CD4-positive, alpha-beta T cell treated with Interleukin-17A for 1 hour (primary cell): Measurements from ENCODE around the gene ARFGAP3.
A peak's percentile ranks its signal among the peaks of the same experiment; 100 is the strongest.
"Not testable (repeated sequence)": the region's sequence is repeated elsewhere in the genome, so short reads cannot be mapped to it uniquely, and the experiment has no call there.

Experiments used
- DNase-seq: peaks from one replicate; pipeline ENCODE4 v3.0.0-alpha.2; 2020

The ARFGAP3 gene

DNA sequence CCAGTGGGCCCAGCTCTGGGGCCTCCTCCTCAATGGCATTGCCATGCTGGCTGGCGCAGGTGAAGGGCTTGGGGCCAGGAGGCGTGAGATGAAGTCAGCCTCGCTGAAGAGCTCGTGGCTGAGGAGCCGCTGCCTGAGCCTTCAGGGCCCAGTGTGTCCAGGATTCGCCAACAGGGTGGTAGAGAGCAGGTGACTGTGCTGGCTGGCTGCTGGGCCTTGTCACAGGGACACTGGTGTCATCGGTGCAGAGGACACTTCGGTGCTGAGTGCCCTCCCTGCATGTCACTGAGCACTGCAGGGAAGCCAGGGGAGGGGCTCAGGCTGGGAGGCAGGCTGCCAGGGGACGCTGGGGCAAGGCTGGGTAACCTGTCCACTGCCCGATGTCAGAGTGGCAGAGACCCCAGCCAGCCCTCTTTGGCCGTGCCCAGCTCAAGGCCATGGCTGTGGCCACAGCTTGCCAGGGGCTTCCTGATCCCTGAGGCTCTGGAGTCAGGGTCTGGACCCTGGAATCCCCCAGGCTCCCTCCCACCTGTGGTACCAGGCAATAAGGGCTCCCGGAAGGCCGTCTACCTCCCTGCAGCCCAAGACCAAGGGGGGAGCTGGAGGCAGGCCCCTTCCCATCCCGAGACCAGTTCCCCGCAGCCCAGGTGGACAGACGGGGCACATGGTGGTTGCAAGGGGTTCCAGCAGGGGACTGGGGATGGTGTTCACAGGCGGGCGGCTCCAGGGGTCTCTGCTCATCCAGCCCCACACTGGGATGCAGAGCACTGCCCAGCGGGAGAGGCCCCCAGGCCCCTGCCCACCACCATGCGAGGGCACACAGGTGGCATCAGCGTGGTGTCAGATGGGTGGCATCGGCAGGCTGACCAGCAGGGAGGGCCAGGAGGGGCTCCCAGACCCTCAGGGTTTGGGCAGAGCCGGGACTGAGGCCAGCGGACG is 63.9 kb downstream of the ARFGAP3 start:
- no peak for DNase-seq

DNA sequence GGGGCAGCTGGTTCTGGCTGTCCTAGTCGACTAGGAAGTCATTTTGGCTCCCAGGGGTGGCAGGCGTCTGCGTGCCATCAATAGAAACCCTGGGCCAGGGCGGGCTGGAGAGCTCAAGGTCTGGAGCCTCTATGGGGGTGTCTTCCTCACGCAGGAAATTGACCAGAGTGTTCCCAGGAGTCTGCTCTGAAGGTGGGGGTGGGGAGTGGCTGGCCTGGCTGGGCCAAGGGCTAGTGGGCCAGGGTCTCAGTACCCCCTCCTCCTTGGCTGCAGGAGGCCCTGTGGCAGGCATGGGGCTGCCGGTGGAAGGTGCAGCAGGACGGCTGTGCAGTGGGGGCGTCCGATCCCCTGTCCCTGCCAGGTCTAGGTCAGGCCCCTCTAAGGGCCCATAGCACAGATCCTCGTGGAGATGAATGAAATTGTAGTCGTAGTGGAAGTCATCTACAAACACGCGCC is 64.6 kb downstream of the ARFGAP3 start:
- no peak for DNase-seq

DNA sequence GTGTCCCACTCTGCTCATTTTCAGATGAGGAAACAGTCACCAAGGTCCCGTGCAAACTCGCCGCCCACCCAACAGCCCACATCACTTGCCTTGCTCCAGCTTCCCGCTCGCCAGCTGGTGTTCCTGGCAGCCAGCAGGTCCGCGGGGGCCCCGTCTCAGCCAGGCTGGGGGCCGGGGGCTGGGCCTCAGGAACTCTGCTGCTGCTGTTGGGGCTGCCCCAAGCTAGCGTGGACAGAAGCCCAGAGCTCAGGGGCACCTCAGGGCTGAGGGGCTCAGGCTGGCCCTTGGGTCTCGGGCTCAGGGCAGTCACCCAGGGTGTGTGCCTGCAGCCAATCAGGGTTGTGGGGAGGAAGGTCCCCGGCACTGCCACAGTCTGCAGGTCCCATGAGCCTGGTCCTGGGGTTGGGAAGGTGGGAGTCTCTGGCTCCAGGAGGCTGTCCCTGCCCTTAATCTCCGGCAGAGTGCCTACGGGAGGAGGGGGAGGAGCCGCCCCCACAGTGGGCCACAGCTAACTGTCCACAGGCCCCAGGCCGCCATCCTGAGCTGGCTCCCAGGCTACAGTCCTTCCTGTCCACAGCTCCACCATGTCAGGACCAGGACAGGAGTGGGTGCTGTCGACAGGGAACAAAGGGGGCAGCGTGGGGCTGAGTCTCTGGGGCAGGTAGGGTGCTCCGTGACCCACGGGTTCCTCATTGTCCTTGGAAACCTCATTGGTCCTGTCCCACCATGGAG is 65.2 kb downstream of the ARFGAP3 start:
- DNase-seq = no peak

DNA sequence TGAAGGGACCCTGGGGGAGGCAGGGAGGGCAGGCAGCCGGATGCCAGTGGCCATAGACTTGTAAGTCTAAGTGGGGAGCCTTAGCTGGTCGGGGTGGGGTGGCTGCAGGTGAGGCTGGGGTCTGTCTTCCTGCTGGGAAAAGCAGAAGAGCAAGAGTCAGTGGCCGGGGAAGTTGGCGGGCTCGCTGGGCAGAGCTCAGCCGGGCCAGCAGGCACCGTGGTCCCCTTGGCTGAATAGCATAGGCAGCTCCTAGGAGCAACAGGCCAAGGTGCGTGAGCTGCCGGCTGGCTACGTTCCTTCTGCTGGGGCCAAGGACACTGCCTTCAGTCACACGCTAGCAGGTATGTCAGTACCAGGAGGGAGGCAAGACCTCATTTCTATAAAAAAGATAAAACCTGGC is 68.6 kb downstream of the ARFGAP3 start:
- no peak for DNase-seq

DNA sequence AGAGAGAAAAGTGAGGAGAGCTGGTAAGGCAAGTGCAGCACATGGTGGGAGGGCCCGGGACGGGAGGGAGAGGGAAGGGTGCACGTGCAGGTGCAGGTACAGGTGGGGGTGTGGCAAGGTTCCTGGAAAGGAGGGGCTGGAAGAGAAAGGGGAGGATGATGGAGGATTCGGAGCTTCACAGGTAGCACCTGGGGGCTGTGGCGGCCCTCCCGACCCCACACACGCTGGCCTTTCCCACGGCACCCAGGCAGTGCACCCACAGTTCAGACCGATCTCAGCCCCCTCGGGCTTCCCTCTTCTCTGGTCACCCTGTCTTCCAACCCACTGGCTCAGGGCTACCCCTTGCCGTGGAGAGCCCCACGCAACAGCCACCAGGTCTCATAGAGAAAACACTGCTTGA is 69.1 kb downstream of the ARFGAP3 start:
- DNase-seq = no peak

DNA sequence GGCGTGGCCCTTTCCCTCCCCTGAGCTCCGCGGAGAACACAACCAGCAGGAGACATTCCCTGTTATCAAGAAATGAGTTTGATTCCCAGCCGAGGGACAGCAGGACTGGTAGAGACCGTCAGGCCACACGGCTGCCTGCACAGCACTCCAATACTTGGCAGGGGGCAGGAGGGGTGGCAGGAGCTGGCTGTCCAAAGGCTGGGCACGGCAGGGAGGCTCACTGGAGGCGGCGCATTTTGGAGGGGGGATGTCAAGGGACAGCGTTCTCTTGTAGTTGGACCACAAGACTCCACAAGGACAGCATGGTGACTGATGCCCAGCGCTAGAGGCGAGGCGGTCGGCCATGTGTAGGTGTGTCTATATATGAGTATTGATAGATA is 69.7 kb downstream of the ARFGAP3 start:
- no peak for DNase-seq

DNA sequence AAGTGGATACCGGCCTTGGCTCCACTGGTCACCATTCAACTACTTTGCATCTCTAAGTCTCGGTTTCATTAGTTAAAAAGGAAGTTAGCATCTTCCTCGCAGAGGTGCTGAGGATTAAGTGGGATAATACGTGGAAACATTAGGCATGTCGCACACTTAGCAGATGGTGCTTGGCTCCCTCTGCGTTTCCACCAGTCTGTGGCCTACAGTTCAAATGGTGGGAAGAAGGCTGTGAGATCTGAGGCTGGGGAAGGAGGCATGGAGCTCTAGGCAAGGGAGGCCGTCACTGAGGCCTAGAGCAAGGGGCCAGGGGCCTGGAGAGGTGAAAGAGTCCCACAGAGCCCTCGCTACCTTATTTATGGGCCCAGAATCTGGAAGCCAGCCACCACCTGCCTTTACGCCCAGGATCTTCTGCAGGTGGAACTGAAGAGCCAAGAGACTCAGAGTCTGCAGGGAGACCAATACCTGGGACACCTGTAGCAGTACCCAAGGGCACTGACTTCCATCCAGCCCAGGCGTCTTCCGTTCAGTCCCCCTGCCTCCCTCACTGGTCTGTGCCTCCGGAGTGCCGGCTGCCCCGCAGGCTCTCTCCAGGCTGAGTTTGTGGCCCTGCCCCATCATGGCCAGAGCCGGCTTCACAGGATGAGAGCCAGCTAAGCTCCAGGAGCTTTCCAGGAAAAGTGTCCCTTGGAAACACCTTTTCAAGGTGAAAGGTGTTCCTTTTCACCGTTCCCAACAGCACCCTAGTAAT is 70.3 kb downstream of the ARFGAP3 start:
- no peak for DNase-seq

DNA sequence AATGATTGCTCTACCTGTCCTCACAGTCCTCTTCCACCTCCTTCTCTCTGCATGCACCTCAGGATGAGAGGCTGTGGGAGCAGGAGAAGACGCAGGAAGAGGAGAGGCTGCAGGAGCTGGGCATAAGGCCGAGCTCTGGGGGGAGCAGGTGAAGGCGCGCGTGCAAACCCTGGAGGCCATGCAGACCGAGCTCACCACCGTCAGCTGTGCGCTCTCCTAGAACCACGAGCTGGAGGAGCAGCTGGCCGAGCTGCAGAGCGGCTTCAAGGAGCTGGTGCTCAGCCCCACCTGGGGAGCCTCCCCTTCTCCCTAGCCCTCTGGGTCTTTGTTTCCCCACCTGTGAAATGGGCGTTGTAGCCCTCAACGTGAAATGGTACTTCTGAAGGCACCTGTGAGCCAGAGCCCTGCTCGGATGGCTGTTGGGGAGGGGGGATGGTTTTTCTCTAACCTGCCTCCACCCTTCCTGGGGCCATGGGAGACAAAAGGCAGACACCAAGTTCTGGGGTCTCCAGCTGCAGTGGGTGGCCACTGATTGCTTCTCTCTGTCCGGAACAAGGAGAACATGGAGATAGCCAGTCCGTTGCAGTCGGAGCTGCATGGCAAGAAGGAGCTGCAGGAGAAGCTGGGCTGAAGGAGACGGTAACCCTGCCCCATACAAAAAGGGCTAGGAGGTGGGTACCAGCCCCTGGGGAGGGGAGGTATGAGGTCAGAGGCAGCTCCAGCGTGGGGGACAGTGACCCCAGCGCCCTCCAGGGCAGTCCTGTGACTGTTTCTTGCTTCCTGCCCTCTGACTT is 71.2 kb downstream of the ARFGAP3 start:
- DNase-seq = no peak

DNA sequence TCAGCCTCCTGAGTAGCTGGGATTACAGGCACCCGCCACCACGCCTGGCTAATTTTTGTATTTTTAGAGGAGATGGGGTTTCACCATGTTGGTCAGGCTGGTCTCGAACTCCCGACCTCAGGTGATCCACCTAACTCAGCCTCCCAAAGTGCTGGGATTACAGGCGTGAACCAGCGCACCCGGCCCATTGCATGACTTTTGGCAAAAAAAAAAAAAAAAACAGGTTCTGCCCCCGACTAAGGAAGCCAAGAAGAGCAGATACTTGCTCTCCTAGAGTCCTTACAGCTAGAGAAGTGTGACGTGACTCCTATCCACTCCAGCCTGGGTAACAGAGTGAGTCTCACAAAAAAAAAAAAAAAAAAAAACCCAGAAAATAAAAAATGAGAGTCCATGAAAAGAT is 74.8 kb downstream of the ARFGAP3 start:
- DNase-seq = not testable (repeated sequence)

DNA sequence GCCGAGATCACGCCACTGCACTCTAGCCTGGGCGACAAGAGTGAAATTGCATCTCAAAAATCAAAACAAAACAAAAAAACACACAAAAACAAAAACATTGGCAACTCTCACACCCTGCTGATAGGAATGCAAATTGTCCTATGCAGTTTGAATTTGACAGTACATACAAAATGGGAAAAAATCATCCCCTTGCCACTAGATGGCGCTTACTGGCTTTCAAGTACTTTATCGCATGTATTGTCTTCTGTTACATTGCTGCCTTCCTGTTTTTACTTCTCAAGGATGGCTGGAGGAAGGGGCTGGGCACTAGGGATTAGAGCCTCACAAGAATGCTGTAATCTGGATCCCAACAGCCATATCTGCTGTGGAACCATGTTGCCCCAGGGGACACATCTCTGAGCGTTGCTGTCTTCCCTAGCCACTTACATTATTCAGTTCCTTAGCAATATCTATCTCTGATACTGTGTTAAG is 77.0 kb downstream of the ARFGAP3 start:
- peak; percentile 75 for DNase-seq

DNA sequence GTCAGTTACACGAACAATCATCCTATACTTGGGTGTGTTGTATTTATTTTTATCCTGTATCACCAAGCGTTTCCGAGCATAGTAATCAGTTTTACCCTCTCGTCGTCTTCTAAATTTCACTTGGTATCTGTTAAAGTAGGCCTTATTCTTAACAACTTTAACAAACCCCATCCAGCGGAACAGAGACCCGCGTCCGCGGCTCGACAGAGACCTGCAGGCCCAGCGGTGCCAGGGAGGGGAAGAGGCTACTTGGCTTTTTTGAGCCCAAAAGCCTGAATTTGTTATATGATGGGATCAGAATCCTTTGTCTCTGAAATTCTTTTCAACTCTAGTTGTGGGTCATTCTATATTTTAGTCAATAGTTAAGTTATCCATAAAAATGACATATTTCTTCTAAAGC is 79.9 kb downstream of the ARFGAP3 start:
- DNase-seq = no peak

DNA sequence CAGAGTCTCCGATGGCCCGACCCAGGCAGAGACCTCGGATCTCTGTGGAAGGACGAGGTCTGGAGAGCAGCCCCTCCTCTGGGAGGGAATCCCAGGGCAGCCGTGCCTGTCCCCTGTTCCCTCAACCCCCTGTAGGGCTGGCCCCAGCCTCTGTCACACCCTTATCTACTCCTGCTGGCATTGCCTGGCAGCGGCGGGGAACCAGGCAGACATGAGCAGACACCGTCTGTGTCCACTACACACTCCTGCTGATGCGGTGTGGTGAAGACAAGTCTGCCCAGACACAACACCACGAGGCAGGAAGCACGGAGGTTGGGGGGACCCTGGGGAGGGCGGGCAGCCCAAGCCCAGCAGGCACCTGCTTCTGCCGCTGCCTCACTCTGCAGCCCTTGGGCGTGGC is 83.9 kb downstream of the ARFGAP3 start:
- no peak for DNase-seq

DNA sequence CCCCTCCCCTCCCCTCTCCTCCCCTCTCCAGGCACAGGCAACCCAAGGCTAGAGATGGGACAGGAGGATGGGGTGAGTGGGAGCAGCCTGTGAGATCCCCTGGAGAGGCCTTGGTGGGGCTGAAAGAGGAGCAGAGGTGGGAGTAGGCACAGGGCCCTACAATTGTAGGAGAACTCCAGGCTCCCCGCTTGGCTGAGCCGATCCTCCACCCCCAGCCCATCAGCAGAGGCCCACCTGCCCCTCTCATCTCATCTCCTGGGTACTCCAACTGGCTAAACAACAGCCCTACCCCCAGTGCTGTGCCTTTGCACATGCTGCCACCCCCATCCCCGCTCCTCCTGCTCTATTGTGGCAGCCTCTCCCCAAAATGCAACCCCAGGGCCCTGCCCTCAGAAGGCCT is 84.4 kb downstream of the ARFGAP3 start:
- no peak for DNase-seq

DNA sequence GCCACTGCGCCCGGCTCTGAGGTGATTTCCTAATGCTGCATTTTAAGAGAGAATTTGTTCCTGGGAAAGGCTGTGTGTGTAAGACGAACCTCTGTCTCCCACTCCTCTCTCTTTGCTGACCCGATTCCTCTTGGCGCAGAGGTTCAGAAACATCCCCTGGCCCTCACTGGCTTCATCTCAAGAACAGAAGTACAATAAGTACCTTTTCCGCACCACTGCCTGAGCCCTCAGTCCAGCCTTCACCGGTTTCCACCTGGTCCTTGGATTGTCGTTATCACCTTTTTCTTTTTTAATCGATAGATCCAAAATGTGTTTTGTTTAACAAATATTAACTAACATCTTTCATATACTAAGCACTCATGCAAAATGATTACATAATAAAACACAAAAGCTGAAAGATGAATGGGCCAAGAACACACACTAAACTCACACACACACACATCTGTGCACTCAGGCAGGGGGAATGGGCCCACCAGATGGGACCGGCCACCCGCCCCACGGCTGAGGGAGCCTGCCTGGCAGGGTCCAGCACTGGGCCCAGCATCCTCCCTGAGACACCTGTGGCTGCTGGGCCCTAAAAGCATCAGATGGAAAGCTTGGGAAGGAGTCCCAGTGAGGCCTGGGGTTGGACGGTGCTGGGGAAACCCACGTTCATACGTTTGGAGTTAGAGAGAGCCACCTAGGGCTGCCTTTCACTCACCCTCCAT is 86.0 kb downstream of the ARFGAP3 start:
- DNase-seq = no peak

DNA sequence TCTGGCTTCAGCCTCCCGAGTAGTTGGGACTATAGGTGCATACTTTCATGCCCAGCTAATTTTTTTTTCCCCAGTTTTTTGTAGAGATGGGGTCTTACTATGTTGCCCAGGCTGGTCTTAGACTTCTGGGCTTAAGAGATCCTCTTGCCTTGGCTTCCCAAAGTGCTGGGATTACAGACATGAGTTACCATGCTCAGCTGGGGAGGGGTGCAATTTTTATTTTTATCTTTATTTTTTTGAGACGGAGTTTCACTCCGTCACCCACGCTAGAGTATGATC is 86.7 kb downstream of the ARFGAP3 start:
- no peak for DNase-seq

DNA sequence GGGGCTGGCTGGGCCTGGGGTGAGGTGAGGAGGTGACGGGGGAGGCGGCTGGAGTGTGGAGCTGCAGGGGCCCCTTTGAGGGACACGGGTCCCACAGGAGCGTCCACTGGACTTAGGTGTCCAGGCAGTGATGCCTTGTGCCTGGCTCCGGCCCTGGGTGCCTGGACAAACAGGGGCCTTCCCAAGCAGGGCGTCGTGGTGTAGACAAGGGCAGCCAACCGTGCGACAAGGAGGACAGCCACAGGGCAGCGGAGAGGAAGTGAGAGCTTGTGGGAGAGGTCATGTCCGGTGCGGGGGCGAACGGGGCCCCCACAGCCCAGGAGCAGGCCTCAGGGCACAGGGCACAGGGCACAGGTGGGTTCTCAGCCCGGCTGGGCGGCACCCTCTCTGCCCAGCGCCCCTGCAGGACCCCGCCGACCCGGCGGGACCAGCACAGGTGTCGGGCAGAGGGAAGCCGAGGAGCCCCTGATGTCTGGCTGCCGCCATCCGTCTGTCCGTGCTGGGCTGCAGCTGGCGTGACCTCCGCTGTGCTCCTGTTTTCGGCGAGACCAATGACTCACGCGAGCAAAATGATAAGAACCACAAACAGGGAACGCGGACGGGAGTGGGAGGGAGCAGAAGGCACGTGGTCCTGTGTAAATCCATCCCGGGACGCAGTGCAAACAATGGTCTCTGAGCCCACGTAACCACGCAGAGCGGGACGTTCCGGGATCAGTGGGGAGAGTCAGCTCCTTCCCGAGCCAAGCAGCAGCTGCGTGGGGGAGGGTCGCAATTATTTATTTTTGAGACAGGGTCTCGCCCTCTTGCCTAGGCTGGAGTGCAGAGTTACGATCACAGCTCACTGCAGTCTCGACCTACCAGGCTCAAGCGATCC is 87.3 kb downstream of the ARFGAP3 start:
- DNase-seq = no peak

DNA sequence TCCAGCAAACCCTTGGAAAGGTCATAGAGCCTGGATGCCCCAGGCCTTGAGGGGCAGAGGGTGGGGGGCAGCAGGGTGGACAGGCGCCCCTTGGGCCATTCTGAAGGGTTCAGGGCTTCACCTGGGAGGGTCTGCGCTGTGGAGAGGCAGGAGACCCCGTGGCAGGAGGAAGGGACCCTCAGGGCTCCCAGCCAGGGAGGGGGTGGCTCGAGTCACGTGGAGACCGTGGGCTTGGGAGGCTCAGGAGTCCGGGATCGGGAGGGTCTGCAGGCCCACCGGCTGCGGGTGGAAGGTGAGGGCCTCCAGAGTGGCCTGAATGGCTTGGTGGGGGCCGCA is 87.9 kb downstream of the ARFGAP3 start:
- no peak for DNase-seq

DNA sequence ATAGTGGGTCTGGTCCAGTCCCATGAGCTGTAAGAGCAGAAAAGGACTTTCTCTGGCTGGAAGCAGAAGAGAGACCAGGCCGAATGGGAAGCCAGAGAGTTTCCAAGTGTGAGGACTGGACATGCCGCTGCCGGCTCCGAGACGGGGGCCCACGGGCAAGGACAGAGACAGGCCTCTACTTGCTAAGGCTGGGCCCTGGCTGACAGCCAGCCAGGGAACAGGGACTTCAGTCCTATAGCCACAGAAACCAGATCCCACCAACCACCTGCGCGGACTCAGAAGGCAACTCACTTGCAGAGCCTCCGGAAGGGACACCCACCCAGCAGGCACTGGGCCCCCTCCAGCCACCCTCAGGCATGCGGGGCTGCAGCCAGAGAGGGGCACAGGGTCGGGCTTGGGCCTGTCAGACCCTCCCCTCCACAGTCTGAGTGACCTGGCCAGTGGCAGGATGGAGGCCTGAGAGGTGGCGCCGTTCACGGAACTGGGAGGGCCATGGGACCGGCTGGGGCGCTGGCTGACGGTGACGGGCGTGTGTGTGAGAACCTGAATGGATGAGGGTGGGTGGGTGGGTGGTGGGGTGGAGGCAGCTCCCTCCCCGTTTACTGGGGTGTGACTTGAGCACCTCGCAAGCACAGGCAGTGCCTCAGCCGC is 88.6 kb downstream of the ARFGAP3 start:
- no peak for DNase-seq

DNA sequence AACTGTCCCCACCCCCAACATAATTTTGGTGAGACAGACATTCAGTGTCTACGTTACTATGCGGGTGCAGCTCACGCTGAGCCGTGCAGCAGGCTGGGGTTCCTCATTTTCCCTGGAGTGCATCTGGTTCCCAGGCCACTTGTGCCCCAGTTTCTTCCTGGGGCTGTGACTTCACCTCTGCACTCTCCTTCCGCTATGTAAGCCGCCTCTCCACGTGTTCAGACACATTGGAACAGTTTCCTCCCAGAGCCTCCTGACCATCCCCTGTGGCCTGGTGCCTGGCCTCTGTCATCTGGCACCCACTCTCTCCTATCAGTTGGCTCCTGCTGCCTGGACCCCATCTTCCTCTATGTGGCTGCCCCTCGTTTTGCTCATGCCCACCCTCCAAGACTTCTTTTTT is 90.2 kb downstream of the ARFGAP3 start:
- DNase-seq = no peak

DNA sequence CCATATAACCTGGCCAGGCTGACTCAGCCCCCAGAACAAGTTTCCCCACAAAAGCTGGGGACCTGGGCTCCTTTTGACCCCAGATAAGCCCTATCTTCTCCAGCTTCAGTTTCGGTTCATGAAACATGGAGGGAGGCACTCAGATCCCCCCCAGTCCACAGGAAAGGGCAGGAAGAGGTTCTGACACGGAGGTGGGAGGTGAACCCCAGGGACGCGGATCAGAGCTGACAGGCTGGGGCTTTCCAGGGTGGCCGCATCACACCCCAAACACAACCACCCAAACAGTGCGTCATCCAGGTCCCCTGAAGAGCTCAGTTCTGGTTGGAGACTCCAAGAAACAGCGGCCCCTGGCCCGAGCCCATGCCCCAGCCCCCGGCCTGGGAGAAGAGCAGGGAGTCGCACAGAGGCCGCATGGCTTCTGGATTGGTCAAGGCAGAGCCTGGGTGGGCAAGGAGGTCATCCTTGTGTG is 92.1 kb downstream of the ARFGAP3 start:
- DNase-seq = no peak
